CD4-positive, alpha-beta T cell treated with Interleukin-10 for 1 hour (primary cell): ENCODE results near the gene CACNA2D2.
A peak's percentile ranks its signal among the peaks of the same experiment; 100 is the strongest.

Experiments used
- DNase-seq: peaks from one replicate; pipeline ENCODE4 v3.0.0-alpha.2; 2020

Gene CACNA2D2

DNA sequence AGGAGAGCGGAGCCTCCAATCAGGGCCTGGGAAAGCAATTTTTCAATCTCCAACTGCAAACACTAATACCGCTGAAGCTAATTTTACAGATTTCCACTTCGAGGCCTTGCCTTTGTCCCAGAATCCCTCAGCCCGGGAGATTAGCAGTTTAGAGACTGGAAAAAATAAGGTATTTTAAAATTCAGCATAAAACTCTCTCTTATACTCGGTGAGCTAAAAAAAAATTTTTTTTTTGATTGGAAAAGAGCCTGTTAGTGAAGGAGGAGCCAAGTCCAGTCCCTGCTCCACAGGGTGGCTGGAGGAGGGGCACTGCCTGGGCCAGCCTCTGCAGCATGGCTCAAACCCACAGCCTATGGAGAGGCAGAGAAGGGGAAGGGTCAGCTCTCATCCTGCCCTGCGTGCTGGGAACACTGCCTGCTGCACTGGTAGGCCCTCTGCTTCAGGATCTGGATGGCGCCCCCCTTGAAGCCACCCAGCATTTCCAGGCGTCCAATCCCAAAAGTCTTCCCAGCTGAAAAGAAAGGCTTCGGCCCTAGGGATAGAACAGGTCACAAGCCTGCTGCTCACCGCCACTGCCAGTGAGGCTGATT is 48.9 kb downstream of the CACNA2D2 start:
- no peak for DNase-seq

DNA sequence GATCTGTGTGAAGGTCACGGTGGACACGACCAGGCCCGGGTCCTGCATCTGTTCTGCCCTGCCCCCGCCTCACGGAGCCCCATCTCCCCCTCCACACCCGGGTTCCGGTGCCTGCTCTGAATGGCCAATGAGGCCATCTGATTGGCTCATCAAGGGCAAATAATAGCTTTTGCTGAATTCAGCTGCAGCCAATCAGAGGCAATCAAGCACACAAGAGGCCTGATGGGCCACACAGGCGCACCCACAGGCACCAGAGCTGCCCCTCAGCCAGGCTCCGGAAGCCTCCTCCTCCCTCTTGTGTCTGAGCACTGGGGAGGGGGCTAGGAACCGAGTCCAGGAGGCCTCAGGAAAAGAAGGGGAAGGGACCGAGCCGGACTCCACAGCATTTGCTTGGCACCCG is 49.5 kb downstream of the CACNA2D2 start:
- no peak for DNase-seq

DNA sequence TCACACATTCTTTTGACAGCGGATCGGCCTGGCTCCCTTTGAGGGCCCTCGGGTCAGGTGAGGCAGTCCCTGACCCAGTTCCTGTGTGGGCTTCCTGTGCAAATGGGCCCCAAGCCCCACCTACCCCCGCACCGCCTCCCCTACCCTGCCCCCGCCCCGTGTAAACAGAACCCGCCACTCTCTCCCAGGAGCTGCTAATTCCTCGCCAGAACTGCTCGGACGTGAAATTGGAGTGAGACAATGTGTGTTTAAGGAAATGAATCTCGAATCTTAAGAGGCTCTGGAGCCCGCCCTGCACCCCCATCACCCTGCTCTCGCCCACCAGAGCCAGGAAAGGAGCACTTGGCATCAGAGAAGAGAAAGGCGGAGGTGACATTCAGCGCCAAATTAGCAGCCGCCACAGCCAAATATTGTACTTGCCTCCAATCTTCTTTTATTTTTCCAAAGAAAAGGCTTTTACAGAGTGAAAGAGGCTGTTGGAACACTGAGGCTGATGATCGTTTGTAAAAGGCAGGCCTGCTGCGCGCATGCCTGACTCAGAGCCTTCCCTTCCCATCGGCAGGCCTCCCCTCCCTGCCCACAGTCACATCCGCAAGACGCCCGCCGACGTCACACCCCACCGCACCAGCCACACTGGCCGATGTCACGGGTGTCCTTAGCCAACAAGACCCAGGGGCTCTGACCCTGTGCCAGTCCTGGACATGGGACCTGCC is 53.1 kb downstream of the CACNA2D2 start:
- peak; percentile 80 for DNase-seq

DNA sequence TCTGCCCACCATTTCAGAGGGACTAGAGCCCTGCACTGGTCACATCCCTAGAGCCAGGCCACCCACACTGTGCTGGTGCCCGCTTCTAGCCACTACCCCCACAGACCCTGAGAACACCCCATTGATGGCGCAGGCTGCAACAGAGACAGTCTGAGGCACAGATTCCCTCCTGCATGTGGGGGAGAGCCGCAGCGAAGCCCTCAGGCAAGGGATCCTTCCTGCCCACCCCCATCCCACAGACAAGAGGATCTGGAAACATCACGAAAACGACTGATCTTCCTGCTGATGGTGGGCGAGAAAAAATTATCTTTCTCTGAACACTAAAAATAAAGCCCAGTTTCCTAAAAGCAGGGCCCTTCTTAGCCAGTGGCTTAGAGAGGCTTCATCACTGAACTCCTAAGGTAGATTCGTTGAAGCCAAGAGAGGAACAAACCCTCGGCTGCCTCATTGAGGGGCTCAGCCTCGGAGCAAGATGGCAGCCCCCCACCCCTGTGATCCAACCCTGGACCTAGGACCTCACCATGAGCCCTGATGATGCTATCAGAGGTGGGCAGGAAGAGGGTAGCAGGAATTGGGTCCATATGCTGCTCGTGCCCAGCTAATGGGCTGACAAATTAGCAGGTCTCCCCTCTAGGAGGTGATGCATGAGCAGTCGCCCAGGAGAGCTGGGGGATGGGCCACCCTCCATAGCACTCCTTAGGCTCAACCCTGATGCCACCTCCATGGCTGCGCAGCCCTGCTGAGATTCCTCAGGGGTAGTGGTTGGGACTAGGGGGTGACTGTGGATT is 54.5 kb downstream of the CACNA2D2 start:
- no peak for DNase-seq

GRCh38 chr3:50447290-50447840 is 56.1 kb downstream of the CACNA2D2 start:
- DNase-seq: peak; percentile 9

- no peak for DNase-seq
These were observed 57.5 kb downstream of the CACNA2D2 start for GRCh38 chr3:50445919-50446318.

DNA sequence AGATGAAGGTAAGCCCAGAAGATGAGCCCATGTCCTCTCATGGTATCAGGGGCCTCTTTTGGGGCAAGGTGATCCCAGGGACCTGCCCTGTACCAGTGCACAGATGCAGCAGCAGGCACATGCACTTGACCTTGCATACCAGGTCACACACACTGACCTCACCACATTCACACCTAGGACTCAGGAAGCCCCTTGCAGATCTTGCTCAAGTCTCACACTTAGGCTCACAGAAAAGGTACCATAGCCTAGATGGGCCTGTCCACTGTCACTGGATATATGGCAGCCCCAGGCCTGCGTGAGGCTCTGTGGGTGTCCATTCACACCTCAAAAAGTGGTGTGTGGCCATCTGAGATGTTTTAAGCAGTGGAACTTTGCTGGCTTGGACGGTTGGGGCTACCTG is 58.7 kb downstream of the CACNA2D2 start:
- no peak for DNase-seq

DNA sequence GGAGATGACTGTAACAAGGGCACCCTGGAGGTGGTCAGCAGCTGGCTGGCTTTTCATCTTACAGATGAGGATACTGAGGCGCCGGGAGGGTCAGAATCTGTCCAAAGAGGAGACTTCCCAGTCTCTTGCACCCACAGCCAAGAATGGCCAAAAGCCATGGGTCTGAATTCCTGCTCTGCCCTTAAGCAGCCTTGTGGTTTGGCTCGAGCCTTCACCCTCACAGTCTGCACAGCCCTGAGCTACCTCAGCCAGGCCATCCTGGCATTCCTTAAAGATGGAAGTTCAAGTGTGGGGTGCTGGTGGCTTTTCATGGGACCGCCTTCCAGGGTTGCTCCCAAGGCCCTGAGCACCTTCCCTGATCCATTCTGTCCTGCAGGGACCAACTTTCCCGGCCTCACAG is 59.2 kb downstream of the CACNA2D2 start:
- DNase-seq: no peak

DNA sequence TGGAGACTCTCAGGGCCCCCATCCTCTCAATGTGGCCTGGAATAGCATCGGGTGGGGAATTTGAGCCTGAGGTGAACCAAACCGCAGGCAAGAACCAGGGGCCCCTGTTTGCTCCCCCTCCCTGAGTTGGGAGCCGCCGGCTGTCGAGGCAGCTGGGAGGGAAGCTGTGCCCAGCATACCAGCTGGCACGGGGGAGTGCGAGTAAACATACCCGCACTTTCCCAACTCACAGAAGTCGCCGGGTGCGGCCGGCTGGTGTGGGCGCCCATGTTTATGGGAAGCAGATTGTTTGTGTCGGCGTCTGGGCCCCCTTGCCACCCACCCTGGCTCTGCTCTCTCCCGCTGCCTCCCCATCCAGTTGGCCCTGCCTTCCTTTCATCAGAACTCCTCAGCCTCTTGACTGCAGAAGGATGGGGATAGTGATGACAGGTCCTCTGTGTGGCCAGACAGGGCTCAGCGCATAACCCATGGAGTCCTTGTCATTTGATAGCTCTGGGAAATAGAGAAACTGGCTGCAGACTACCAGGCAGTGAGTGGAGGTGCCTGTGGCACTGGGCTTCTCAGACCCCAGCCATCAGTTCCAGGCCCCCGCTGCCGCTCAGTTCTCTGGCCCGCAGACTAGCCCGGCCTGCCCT is 60.4 kb downstream of the CACNA2D2 start:
- DNase-seq: no peak

DNA sequence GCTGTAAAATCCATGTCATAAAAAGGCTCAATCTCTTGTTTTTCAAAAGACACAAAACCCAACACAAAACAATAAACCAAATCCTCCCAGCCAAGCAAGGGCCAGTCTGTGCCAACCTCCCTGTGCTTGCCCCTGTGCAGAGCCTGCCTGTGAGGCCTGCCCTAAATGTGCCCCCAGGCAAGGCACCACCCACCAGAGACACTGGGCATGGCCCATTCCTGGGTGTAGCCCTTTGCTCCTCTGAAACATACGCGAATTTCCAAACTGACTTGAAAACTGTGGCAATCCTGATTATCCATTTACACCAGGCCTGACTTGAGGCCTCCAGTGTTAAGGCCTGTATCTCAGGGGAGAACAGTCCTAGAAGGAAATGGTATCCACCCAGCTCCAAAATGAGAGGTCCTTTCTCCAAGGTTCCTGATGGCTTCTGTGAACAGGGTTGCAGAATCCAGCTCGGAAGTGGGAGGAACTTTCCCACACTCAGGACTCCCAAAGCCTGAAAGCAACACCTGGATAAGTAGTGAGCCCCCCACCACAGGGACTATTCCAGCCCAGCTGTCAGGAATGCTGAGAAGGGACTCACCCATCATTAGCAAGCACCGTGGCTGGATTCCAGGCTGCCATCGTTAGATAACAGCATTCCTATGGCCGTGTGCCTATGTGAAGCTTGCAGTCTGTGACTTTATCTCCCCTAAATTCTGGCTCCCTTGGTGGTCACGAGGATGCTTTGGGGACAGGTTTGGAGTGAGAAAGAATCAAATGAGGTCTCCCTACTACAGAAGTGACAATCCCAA is 61.8 kb downstream of the CACNA2D2 start:
- DNase-seq: no peak

GRCh38 chr3:50436114-50436674 is 67.2 kb downstream of the CACNA2D2 start:
- peak; percentile 82 for DNase-seq

- DNase-seq: no peak
These were observed 67.9 kb downstream of the CACNA2D2 start for GRCh38 chr3:50435371-50436113.

- no peak for DNase-seq
These were observed 69.5 kb downstream of the CACNA2D2 start for GRCh38 chr3:50433954-50434353.

GRCh38 chr3:50430950-50431435 is 72.4 kb downstream of the CACNA2D2 start:
- DNase-seq: no peak

- DNase-seq: peak; percentile 34
These were observed 73.2 kb downstream of the CACNA2D2 start for GRCh38 chr3:50430191-50430590.

DNA sequence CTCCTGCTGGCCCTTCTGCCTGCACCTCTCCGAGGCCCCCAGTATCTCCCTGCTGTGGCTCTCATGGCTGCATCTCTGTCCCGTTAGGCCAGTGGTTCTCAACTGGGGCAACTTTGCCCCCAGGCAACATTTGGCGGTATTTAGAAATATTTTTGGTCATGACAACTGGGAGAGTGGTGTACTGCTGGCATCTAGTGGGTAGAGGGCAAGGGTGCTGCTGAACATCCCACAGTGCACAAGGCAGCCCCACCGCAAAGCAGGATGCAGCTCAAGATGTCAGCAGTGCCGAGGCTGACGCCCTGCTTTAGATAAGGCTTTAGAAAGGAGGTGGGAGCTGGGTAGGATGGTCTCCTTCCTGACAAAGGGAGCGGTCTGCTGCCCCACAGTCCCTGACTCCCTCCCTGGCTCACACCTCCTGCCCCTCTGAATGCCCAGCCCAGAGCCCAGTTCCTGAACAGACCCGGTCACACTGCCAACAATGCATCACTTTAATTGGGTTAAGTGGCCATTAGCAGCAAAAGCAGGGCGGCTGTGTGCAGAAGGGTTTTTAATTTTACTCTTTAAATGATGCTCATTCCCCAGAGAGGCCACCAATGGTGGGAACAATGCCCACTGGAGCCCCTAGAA is 75.3 kb downstream of the CACNA2D2 start:
- peak; percentile 60 for DNase-seq

DNA sequence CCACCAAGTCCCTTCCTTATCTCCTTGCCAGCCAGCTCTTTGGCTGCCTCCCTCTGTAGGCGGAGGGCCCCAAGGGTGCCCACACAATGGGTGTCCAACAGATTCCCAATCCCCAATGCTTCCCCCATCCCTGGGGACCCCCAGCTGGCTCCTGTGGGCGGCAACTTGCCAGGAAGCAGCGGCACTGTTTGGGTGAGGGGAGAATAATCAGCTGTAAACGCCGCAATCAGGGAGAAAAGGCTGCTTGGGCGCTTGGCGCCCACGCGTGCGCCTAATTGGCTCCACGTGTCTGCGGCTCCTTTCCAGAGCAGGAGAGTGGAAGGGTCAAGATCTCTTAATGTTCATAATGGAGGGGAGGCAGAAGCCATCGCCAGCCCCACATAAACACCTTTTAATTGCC is 76.2 kb downstream of the CACNA2D2 start:
- DNase-seq: no peak

- no peak for DNase-seq
These were observed 77.5 kb downstream of the CACNA2D2 start for GRCh38 chr3:50425911-50426310.

DNA sequence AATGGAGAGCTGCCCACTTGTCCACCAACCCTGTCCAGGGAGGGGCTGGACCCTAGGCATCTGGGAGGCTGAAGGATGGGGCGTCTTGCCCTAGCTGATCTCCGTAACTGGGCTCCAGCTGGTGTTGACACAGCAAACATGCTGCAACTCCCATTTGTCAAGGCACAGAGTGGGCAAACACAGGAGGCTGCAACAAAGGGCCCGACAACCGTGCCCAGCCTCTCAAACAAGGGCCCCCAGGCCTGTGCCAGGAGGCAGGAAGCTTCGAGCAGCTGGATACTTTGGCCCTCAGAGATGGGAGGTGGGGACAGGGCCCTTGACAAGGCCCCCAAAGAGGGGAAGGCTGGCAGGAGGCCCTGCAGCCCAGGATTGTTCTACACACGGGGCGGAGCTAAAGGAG is 79.9 kb downstream of the CACNA2D2 start:
- no peak for DNase-seq

DNA sequence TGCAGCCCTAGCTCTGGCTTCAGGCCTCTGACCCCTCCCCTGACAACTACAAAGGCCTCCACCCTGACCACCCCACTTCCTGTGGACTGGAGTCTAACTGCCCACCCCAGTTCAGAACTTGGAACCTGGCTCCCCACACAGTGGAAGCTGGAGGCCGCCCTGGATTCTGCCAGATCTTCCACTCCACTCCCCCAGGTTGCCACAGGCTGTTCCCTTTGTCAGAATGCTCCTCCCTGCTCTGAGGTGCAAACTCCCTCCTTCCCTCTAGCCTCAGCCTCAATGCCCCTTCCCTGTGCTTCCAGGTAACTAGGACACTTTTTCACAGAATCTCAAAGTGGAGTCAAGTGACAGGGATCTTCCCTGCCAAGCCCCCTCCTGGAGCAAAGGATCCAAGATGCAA is 81.3 kb downstream of the CACNA2D2 start:
- no peak for DNase-seq
